Prostate gland (tissue), 2 donors: ENCODE results near the gene EXD3. TPM values are rescaled to one million over a fixed set of nuclear protein-coding genes. Genes with fewer than 3 reads are reported as not detected.
"Not testable (repeated sequence)": the region's sequence is repeated elsewhere in the genome, so short reads cannot be mapped to it uniquely, and the experiment has no call there.

Experiments
- DNase-seq: peaks from one replicate; pipeline ENCODE4 v3.0.0-alpha.2; 2019; ENCODE audit warnings: low spot score
- H3K27ac ChIP-seq, 2 donors: fragments of 200-600 bp; sonication (generic); 2 replicates each; pipeline ENCODE4 v1.5.1; 2017 to 2019
- H3K27me3 ChIP-seq: fragments of 200-600 bp; sonication (generic); replicated peaks from 2 replicates; pipeline ENCODE4 v1.5.1; 2019; ENCODE audit not compliant: insufficient read depth
- H3K36me3 ChIP-seq, 2 donors: fragments of 200-600 bp; sonication (generic); 1 replicate in 1 of 2; 2 replicates in 1 of 2; pipeline versions ENCODE4 v1.5.1 to v1.8.1; 2017 to 2019
- H3K4me1 ChIP-seq: fragments of 200-600 bp; sonication (generic); replicated peaks from 2 replicates; pipeline ENCODE4 v1.5.1; 2019
- H3K4me3 ChIP-seq, 2 donors: fragments of 200-600 bp; sonication (generic); 2 replicates each; pipeline ENCODE4 v1.5.1; 2017 to 2019
- H3K9me3 ChIP-seq: fragments of 200-600 bp; sonication (generic); 2 replicates; pipeline ENCODE4 v1.5.1; 2017
- CTCF ChIP-seq, 4 experiments: fragments of 200-600 bp in 2 of 4; fragments of 450-650 bp in 2 of 4; sonication (generic) in 2 of 4; IDR thresholded peaks; 1 replicate in 3 of 4; 2 replicates in 1 of 4; pipeline ENCODE4 v1.5.1; 2016 to 2019; ENCODE audit warnings: antibody characterized with exemption in 4 of 4, mild to moderate bottlenecking in 2 of 4, moderate library complexity in 2 of 4
- POLR2A ChIP-seq: fragments of 450-650 bp; IDR thresholded peaks from one replicate; pipeline ENCODE4 v1.6.1; 2016; ENCODE audit warnings: antibody characterized with exemption, mild to moderate bottlenecking
- POLR2AphosphoS5 ChIP-seq: sonication (generic); formaldehyde crosslinking; IDR thresholded peaks from one replicate; pipeline ENCODE4 v1.6.1; 2017; ENCODE audit warnings: antibody characterized with exemption
- whole genome bisulfite sequencing: methylation state at CpG from one replicate; pipeline ENCODE4 v1.1.5; 2018; 5-methylcytosine and 5-hydroxymethylcytosine counted together
- intact Hi-C: fragments of 100-400 bp; cut with DNase I; formaldehyde crosslinking; loops from one replicate; pipeline ENCODE4 v1.14.2; 2022
- total RNA-seq, 2 donors: library from RNA; depleted of rRNA; stranded (reverse); fragments of >200 nt; gene quantifications; one replicate each; pipeline ENCODE4 v1.1.0, GENCODE V29; 2016

Gene EXD3
- total RNA-seq, 2 donors from 2014 or later: 32.6 to 44.8 TPM

GRCh38 chr9:137333016-137333671 lies 89.8 kb downstream of the EXD3 start:
- intact Hi-C loops: no loop called here
- Histone ChIP-seq H3K27ac (no peak overlapping the region), H3K36me3 (no peaks in the 10 kb centered on the region), H3K27me3 (no peaks in the 10 kb centered on the region), H3K4me3 (no peak overlapping the region), H3K9me3 (no peaks in the 10 kb centered on the region), H3K4me1 (no peaks in the 10 kb centered on the region)
- WGBS: 84% methylated on average over 21 of the region's 21 CpGs
- DNase-seq: no peak
- TF ChIP-seq POLR2AphosphoS5: no peak
- TF ChIP-seq CTCF (IDR thresholded peaks at IDR 0.05): no peak
- no peak for TF ChIP-seq POLR2A

- Histone ChIP-seq H3K27ac (no peak overlapping the region), H3K4me3 (no peak overlapping the region), H3K4me1 (no peaks in the 10 kb centered on the region), H3K36me3 (no peaks in the 10 kb centered on the region), H3K27me3 (no peaks in the 10 kb centered on the region), H3K9me3 (no peaks in the 10 kb centered on the region)
- intact Hi-C loops: no loop called here
- 94% methylated on average over 9 of the region's 9 CpGs for WGBS
- TF ChIP-seq POLR2A (no peak), POLR2AphosphoS5 (no peak), CTCF (IDR thresholded peaks at IDR 0.05) (no peak)
- no peak for DNase-seq
These were observed 91.0 kb downstream of the EXD3 start for GRCh38 chr9:137331929-137332328.

GRCh38 chr9:137330689-137331088 lies 92.3 kb downstream of the EXD3 start:
- DNase-seq: no peak
- 75% methylated on average over 6 of the region's 6 CpGs for WGBS
- H3K4me3 ChIP-seq: no peak overlapping the region
- H3K9me3 ChIP-seq: no peaks in the 10 kb centered on the region
- H3K27ac ChIP-seq: no peak overlapping the region
- no peaks in the 10 kb centered on the region for H3K36me3 ChIP-seq
- TF ChIP-seq CTCF (IDR thresholded peaks at IDR 0.05) (no peak), POLR2AphosphoS5 (no peak), POLR2A (no peak)
- no peaks in the 10 kb centered on the region for H3K27me3 ChIP-seq
- intact Hi-C loops: no loop called here
- H3K4me1 ChIP-seq: no peaks in the 10 kb centered on the region

- H3K4me1 ChIP-seq, H3K4me3 ChIP-seq, H3K36me3 ChIP-seq, intact Hi-C loops, H3K27me3 ChIP-seq, DNase-seq, H3K9me3 ChIP-seq, H3K27ac ChIP-seq: not testable (repeated sequence)
- 65% methylated on average over 26 of the region's 26 CpGs for WGBS
These were observed 93.4 kb downstream of the EXD3 start for GRCh38 chr9:137329590-137329989.

- intact Hi-C loops, H3K9me3 ChIP-seq, H3K27me3 ChIP-seq, H3K36me3 ChIP-seq, DNase-seq, H3K4me1 ChIP-seq, H3K27ac ChIP-seq, H3K4me3 ChIP-seq: not testable (repeated sequence)
- 76% methylated on average over 8 of the region's 8 CpGs for WGBS
These were observed 95.1 kb downstream of the EXD3 start for GRCh38 chr9:137327641-137328550.
